K562 (cell line): ENCODE data around the gene FBXO4. TPM values are rescaled to one million over a fixed set of nuclear protein-coding genes. Genes with fewer than 3 reads are reported as not detected.

Source experiments
- ATF3 ChIP-seq, 2 experiments: fragments of 450-650 bp in 1 of 2; sonication (generic) in 1 of 2; formaldehyde crosslinking in 1 of 2; IDR thresholded peaks in 1 of 2; conservative IDR thresholded peaks in 1 of 2; 2 replicates each; pipeline versions ENCODE4 v1.6.1 to v1.8.1; 2016 to 2023; ENCODE audit warnings: mild to moderate bottlenecking in 2 of 2, moderate library complexity in 2 of 2, inconsistent platforms in 1 of 2, missing genetic modification reagents in 1 of 2
- BRD9 ChIP-seq: fragments of 450-650 bp; IDR thresholded peaks from 2 replicates; pipeline ENCODE4 v1.6.1; 2018; ENCODE audit warnings: low read depth; ENCODE audit not compliant: partially characterized antibody
- CHD7 ChIP-seq: fragments of 200-600 bp; sonication (generic); IDR thresholded peaks from one replicate; pipeline ENCODE4 v1.6.1; 2012; ENCODE audit warnings: mild to moderate bottlenecking, low read depth, low read length, inconsistent platforms
- ETV5 ChIP-seq: sonication (generic); formaldehyde crosslinking; IDR thresholded peaks from 2 replicates; pipeline ENCODE4 v1.4.0; 2020; ENCODE audit warnings: low read depth, mild to moderate bottlenecking, missing genetic modification reagents
- KLF1 ChIP-seq: fragments of 450-650 bp; IDR thresholded peaks from 2 replicates; pipeline ENCODE4 v1.6.1; 2016; ENCODE audit warnings: missing genetic modification characterization, missing compliant biosample characterization
- KLF13 ChIP-seq: fragments of 450-650 bp; IDR thresholded peaks from 2 replicates; pipeline ENCODE4 v1.6.1; 2016; ENCODE audit warnings: missing genetic modification characterization, low read depth, mild to moderate bottlenecking, missing compliant biosample characterization, moderate library complexity, borderline replicate concordance
- SIN3B ChIP-seq: fragments of 450-650 bp; IDR thresholded peaks from 2 replicates; pipeline ENCODE4 v1.6.1; 2017; ENCODE audit warnings: low read depth, mild to moderate bottlenecking, moderate library complexity
- TRIM24 ChIP-seq, 2 experiments: fragments of 450-650 bp; IDR thresholded peaks; 2 replicates each; pipeline ENCODE4 v1.6.1; 2016
- ZBTB34 ChIP-seq: fragments of 250-450 bp; sonication (Bioruptor Pico); IDR thresholded peaks from 2 replicates; pipeline ENCODE4 v1.8.0; 2021; ENCODE audit warnings: mild to moderate bottlenecking, moderate library complexity
- ZBTB8A ChIP-seq: fragments of 450-650 bp; IDR thresholded peaks from 2 replicates; pipeline ENCODE4 v1.6.1; 2018; ENCODE audit warnings: mild to moderate bottlenecking, moderate library complexity; ENCODE audit not compliant: partially characterized antibody
- ZNF174 ChIP-seq: fragments of 250-450 bp; sonication (Bioruptor Pico); IDR thresholded peaks from 2 replicates; pipeline ENCODE4 v1.4.0; 2020; ENCODE audit warnings: mild to moderate bottlenecking
- polyA plus RNA-seq, 8 experiments: library from polyadenylated mRNA; depleted of rRNA in 4 of 8; stranded (reverse) in 5 of 8; unstranded in 3 of 8; fragments of >200 nt; fragmentation: Nextera tagmentation in 2 of 8; fragmentation: Illumina TruSeq in 1 of 8; extraction: Ambion mirVana in 2 of 8; extraction: Trizol in 1 of 8; gene quantifications; 2 replicates each; pipeline versions ENCODE4 v1.2.1 to v1.2.3, GENCODE V29; 2011 to 2014; ENCODE audit warnings: inconsistent platforms in 1 of 8, missing spikeins in 1 of 8
- total RNA-seq, 7 experiments: library from RNA; depleted of rRNA in 6 of 7; stranded (reverse); fragments of >200 nt in 6 of 7; fragmentation: Illumina TruSeq in 2 of 7; extraction: Trizol in 2 of 7; gene quantifications; 2 replicates each; pipeline versions ENCODE4 v1.2.1 to v1.2.3, GENCODE V29; 2011 to 2021; ENCODE audit warnings: low replicate concordance in 1 of 7
- TF ChIP-seq, protein P1 (sequence below): fragments of 250-450 bp; sonication (Bioruptor Pico); IDR thresholded peaks from 2 replicates; pipeline ENCODE4 v1.5.0; 2020; ENCODE audit warnings: mild to moderate bottlenecking, borderline replicate concordance

Gene FBXO4
- total and polyA plus RNA-seq, 9 of the 15 experiments (the other 6 are each of a cell fraction or from before 2014, with no cell fraction given) = 5.9 to 33.4 (median 19.6) TPM

- no peak for TF ChIP-seq CHD7
- TF ChIP-seq SIN3B = no peak
- TF ChIP-seq ZNF174 (CRISPR knock-in tag) = no peak
- TF ChIP-seq ETV5 (CRISPR knock-in tag) = no peak
- no peak for TF ChIP-seq BRD9
- peak; percentile 52 for TF ChIP-seq ATF3 (IDR thresholded peaks at IDR 0.05)
- TF ChIP-seq ATF3 (CRISPR knock-in tag; conservative IDR thresholded peaks at IDR 0.05) = no peak
- TF ChIP-seq, protein P1, sequence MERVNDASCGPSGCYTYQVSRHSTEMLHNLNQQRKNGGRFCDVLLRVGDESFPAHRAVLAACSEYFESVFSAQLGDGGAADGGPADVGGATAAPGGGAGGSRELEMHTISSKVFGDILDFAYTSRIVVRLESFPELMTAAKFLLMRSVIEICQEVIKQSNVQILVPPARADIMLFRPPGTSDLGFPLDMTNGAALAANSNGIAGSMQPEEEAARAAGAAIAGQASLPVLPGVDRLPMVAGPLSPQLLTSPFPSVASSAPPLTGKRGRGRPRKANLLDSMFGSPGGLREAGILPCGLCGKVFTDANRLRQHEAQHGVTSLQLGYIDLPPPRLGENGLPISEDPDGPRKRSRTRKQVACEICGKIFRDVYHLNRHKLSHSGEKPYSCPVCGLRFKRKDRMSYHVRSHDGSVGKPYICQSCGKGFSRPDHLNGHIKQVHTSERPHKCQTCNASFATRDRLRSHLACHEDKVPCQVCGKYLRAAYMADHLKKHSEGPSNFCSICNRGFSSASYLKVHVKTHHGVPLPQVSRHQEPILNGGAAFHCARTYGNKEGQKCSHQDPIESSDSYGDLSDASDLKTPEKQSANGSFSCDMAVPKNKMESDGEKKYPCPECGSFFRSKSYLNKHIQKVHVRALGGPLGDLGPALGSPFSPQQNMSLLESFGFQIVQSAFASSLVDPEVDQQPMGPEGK = no peak
- TF ChIP-seq TRIM24 (IDR thresholded peaks at IDR 0.05) = peak; percentile 56 to 83; a peak in 2 of 4 replicates
- TF ChIP-seq ZBTB34 (CRISPR knock-in tag) = no peak
- TF ChIP-seq ZBTB8A = no peak
- no peak for TF ChIP-seq KLF1 (tag)
- TF ChIP-seq KLF13 (tag) = no peak
These were observed 48.8 kb downstream of the FBXO4 start (continued) for GRCh38 chr5:41973887-41974286.
